Neutrophil (primary cell): ENCODE results near the gene NPHP4.
A peak's percentile ranks its signal among the peaks of the same experiment; 100 is the strongest.

Source experiments
- H3K27ac ChIP-seq: fragments of 200-600 bp; sonication (generic); 2 replicates; pipeline ENCODE4 v1.5.1; 2016; ENCODE audit warnings: mild to moderate bottlenecking, moderate library complexity
- H3K27me3 ChIP-seq: fragments of 200-600 bp; sonication (generic); 2 replicates; pipeline ENCODE4 v1.6.0; 2016; ENCODE audit warnings: mild to moderate bottlenecking
- H3K36me3 ChIP-seq: fragments of 200-600 bp; sonication (generic); 2 replicates; pipeline ENCODE4 v1.5.1; 2017
- H3K4me1 ChIP-seq, 2 experiments: fragments of 200-600 bp in 1 of 2; sonication (generic) in 1 of 2; 1 replicate in 1 of 2; 2 replicates in 1 of 2; pipeline versions ENCODE4 v1.5.1 to v1.6.1; 2013 to 2016; ENCODE audit warnings: low read depth in 1 of 2, low read length in 1 of 2, mild to moderate bottlenecking in 1 of 2, moderate library complexity in 1 of 2; ENCODE audit not compliant: control insufficient read depth in 1 of 2, insufficient read depth in 1 of 2
- H3K4me3 ChIP-seq, 2 experiments: fragments of 200-600 bp in 1 of 2; sonication (generic) in 1 of 2; 1 replicate in 1 of 2; 2 replicates in 1 of 2; pipeline ENCODE4 v1.5.1; 2013 to 2016; ENCODE audit warnings: low read depth in 1 of 2, low read length in 1 of 2, mild to moderate bottlenecking in 1 of 2, moderate library complexity in 1 of 2
- H3K9me3 ChIP-seq: fragments of 200-600 bp; sonication (generic); 2 replicates; pipeline ENCODE4 v1.5.1; 2016
- TF ChIP-seq, protein P1 (sequence below): fragments of 200-600 bp; sonication (generic); IDR thresholded peaks from 2 replicates; pipeline ENCODE4 v1.5.1; 2016; ENCODE audit warnings: antibody characterized with exemption

Gene NPHP4

DNA sequence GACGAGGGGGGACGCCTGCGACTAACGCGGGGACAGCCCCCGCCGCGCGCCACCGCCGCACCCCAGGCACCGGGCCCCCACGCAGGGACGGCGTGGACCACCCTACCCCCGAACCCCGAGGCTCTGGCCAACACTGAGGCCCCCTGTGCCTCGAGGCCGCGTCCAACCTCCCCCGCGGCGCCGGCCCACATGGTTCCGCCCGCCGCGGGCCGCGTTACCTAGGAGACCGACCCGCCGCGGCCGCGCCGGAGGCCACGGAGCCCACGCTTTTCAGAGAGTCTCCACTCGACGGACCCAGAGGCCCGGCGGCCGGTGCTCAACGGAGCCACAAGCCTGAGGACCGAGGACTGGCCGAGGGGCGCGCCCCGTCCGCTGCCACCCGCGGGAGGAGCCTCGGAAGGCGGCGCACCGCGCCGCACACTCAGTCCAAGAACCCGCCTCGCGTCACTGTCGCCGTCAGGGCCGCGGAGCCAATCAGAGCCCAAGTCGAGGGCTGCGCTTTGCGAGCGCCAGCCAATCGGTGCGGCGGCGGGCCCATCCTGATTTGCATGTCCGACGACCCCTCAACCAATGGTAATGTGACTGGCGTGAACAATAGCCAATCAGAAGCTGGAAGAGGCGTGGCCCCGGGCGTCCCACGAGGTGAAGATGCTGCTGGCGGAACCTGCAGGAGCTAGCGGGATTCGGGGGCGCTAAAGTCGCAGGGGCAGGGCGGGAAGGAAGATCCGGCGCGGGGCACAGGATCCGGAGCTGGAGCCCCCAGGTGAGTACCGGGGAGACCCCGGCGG is at the start of gene NPHP4:
NPHP4 (minus strand) TSS at position 400 of the 788 bp plus-strand sequence. CDS start 6,136 bp downstream, outside the sequence.
- peak within 1 kb of the TSS; percentile 86 to 98 for H3K4me3 ChIP-seq
- TF ChIP-seq, protein P1, sequence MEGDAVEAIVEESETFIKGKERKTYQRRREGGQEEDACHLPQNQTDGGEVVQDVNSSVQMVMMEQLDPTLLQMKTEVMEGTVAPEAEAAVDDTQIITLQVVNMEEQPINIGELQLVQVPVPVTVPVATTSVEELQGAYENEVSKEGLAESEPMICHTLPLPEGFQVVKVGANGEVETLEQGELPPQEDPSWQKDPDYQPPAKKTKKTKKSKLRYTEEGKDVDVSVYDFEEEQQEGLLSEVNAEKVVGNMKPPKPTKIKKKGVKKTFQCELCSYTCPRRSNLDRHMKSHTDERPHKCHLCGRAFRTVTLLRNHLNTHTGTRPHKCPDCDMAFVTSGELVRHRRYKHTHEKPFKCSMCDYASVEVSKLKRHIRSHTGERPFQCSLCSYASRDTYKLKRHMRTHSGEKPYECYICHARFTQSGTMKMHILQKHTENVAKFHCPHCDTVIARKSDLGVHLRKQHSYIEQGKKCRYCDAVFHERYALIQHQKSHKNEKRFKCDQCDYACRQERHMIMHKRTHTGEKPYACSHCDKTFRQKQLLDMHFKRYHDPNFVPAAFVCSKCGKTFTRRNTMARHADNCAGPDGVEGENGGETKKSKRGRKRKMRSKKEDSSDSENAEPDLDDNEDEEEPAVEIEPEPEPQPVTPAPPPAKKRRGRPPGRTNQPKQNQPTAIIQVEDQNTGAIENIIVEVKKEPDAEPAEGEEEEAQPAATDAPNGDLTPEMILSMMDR = peak; percentile 42
- no peaks in the 10 kb centered on the region for H3K27me3 ChIP-seq
- no peaks in the 10 kb centered on the region for H3K9me3 ChIP-seq
- H3K36me3 ChIP-seq = peaks cover 17% of the 10 kb centered on the region
- peaks cover 35 to 40% of the 10 kb centered on the region in 2 experiments for H3K4me1 ChIP-seq
- H3K27ac ChIP-seq = peak within 1 kb of the TSS; percentile 95

DNA sequence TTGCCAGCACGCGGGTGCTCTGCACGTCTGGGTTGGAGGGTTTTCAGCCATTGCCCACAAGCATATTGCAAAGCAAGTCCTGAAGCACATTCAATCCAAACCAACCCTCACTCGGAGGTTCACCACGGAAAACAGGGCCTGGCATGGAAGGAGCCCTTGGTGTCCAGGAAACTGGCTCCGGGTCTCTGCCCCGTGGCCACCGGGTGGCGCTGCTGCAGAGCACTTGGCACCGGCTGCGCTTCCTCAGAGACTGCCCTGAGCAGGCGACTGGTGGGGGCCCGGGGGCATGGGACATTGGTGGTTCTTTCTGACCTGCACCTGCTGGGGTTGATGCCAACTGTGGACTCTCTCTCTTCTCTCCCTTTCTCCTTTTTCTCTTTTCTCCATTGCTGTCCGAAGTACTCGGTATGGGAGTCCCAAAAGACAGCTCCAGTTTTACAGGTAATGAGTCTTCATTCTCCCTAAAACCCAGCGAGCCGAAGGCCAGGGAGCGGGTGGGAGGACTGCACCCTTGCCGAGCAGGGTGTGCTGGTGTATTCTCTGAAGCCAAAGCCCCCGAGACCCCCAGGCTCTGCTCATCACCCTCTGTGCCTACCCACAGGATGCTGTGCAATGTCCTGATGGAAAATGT is 49.3 kb upstream of the NPHP4 start:
- Histone ChIP-seq H3K9me3 (no peaks in the 10 kb centered on the region), H3K4me3 (no peak overlapping the region), H3K36me3 (peaks cover 77% of the 10 kb centered on the region), H3K27ac (peak overlapping the region; percentile 72), H3K4me1 (peaks cover 39 to 42% of the 10 kb centered on the region in 2 experiments), H3K27me3 (no peaks in the 10 kb centered on the region)
- TF ChIP-seq, protein P1 = peak; percentile 48

DNA sequence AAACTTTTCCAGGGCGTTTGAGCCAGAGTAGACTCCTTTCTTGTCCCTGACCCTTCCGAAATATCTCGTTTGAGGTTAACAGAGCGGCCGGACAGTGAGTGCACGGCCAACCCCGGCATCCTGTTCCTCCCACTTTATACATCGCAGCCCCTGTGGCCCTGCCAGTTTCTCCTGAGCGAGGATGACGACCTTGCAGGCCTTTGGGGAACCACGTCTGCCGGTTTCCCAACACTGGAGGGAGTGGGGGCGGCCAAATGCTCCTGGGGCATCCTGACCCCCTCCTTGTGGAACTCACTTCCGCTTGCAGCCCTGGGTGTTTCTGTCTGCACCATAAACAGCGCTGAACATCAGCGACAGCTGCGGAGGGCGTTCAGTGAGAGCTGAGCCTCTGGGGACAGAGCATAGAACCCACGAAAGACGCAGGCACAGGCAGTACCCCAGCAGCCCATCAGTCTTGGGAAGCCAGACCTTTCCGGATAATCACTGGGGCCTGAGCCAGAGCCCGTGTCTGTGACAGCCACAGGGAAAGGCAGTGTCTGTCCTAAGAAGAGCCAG is 48.7 kb upstream of the NPHP4 start:
- TF ChIP-seq, protein P1 = no peak
- peaks cover 77% of the 10 kb centered on the region for H3K36me3 ChIP-seq
- H3K4me1 ChIP-seq = peaks cover 39 to 42% of the 10 kb centered on the region in 2 experiments
- H3K9me3 ChIP-seq = no peaks in the 10 kb centered on the region
- peak overlapping the region; percentile 72 for H3K27ac ChIP-seq
- no peaks in the 10 kb centered on the region for H3K27me3 ChIP-seq
- no peak overlapping the region for H3K4me3 ChIP-seq

DNA sequence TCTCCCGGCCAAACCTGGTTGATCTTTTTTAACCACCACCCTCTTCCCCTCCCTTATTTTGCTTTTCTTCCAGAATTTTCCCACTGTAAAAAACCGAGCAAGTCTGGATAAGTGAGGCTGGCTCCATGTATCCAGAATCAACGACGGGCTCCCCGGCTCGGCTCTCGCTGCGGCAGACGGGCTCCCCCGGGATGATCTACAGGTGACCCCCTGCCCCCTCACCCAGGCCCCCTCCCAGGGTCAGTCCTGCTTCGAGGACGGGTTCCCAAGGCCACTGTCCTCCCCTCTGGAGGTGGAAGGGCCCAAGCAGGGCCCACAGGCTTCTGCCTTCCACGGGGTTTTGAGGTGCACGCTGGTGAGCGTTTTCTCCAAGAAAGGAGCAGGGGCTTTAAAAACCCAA is 48.2 kb upstream of the NPHP4 start:
- Histone ChIP-seq H3K27ac (peak overlapping the region; percentile 72), H3K4me1 (peaks cover 39 to 42% of the 10 kb centered on the region in 2 experiments), H3K9me3 (no peaks in the 10 kb centered on the region), H3K36me3 (peaks cover 77% of the 10 kb centered on the region), H3K4me3 (no peak overlapping the region), H3K27me3 (no peaks in the 10 kb centered on the region)
- TF ChIP-seq, protein P1 = no peak

DNA sequence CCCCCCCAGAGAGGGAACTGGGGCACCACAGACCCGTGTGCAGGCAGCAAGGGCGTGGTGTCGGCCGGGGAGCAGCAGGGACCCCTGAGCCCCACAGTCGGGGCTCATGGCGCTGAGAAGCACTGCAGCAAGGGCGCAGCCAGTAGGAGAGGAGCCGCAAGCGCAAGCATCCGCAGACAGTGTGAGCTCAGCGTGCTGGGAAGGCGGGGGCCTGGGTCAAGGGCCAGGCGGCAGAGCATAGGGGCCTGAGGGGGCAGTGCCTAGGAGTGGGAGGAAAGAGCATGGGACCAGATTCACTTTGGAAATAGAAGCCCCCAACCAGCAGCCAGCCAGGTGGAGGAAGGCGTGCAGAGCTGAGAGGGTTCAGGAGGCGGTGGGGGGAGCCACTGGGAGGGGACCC is 46.8 kb upstream of the NPHP4 start:
- Histone ChIP-seq H3K4me1 (peaks cover 42 to 49% of the 10 kb centered on the region in 2 experiments), H3K9me3 (no peaks in the 10 kb centered on the region), H3K36me3 (peaks cover 76% of the 10 kb centered on the region), H3K27me3 (no peaks in the 10 kb centered on the region), H3K4me3 (no peak overlapping the region), H3K27ac (peak overlapping the region; percentile 72)
- TF ChIP-seq, protein P1 = no peak
